ENCODE results near the gene TMBIM1.

Gene TMBIM1

DNA sequence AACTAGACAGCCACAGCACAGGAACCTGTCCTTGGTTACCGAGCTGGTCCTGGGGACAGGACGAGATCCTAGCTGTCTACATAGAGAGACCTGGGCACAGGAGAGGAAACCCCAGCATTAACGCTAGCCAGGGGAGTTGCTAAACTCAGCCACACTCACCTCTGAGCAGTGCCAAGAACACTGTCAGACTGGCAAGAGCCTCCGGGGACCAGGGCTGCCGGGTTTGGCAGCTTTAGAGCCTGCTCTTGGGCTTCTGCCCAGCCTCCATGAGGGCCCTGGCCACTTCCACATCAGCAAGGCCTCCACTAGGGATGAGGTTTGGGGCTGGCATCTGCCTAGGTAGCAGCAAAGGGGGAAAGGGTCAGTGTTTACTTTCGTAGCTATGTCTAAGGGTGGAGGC is 6.7 kb downstream of the TMBIM1 start:
- no peak overlapping the region for H3K4me2 ChIP-seq (ENCODE audit: low read length)
- peaks cover 35% of the 10 kb centered on the region for H3K79me2 ChIP-seq (ENCODE audit: control insufficient read depth, low read length)

DNA sequence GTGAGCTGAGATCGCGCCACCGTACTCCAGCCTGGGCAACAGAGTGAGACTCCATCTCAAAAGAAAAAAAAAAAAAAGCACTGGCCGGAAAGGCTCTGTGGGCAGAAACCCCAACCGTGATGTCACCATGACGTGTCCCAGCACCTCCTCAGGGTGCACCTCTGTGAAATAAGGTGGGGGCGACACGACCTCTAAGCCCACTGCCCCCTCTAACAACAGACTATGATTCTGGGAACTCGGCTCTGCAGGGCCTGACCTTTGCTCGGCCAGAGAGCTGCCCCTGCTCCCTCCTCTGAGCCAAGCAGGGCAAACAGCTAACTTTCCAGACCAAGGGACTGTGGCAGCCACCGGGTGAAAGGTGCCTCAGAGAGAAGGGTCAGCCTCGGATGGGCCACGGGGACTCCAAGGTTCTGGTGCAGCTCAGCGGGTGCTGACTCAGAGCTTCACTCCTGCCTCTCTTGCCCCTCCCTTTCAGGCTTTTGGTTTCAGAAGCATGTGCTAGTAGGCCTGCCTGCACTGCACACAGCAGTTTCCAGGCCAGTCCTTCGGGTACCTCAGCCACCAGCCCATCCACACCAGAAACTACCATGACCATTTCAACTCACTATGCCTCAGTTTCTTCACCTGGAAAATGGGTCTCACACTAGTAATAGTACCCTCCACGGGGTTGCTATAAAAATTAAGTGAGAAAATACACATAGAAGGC is 8.0 kb downstream of the TMBIM1 start:
- Histone ChIP-seq H3K79me2 (ENCODE audit: control insufficient read depth, low read length) (peaks cover 23% of the 10 kb centered on the region), H3K27ac (ENCODE audit: low read depth, low read length) (no peak overlapping the region), H3F3A (ENCODE audit: control insufficient read depth, insufficient read depth) (no peaks in the 10 kb centered on the region), H3K4me2 (ENCODE audit: low read length) (no peak overlapping the region), H3K4me3 (ENCODE audit: low read length) (no peak overlapping the region), H3K9me3 (ENCODE audit: control insufficient read depth, insufficient read depth, low read length) (no peaks in the 10 kb centered on the region), H4K20me1 (ENCODE audit: control insufficient read depth, insufficient read depth, low read depth, low read length) (no peaks in the 10 kb centered on the region), H3K36me3 (ENCODE audit: control insufficient read depth, low read length) (peaks cover 3% of the 10 kb centered on the region; the same call in 1 of the 2 replicates), H3K4me1 (ENCODE audit: control insufficient read depth, low read length) (peaks cover 24% of the 10 kb centered on the region), H3K9me2 (replicated peaks; ENCODE audit: control insufficient read depth, low read length) (no peaks in the 10 kb centered on the region), H3K27me3 (ENCODE audit: control insufficient read depth, low read length) (no peaks in the 10 kb centered on the region)
- TF ChIP-seq, protein P1, sequence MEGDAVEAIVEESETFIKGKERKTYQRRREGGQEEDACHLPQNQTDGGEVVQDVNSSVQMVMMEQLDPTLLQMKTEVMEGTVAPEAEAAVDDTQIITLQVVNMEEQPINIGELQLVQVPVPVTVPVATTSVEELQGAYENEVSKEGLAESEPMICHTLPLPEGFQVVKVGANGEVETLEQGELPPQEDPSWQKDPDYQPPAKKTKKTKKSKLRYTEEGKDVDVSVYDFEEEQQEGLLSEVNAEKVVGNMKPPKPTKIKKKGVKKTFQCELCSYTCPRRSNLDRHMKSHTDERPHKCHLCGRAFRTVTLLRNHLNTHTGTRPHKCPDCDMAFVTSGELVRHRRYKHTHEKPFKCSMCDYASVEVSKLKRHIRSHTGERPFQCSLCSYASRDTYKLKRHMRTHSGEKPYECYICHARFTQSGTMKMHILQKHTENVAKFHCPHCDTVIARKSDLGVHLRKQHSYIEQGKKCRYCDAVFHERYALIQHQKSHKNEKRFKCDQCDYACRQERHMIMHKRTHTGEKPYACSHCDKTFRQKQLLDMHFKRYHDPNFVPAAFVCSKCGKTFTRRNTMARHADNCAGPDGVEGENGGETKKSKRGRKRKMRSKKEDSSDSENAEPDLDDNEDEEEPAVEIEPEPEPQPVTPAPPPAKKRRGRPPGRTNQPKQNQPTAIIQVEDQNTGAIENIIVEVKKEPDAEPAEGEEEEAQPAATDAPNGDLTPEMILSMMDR (IDR thresholded peaks at IDR 0.05; ENCODE audit: low read depth, low read length, poor library complexity, severe bottlenecking) = no peak
- no peak for TF ChIP-seq EZH2phosphoT487 (IDR thresholded peaks at IDR 0.05; ENCODE audit: borderline replicate concordance, low read length)

More for the DNA sequence above, 6.7 kb downstream of the TMBIM1 start:
- Histone ChIP-seq H3K36me3 (ENCODE audit: control insufficient read depth, low read length) (no peaks in the 10 kb centered on the region), H3K27me3 (ENCODE audit: control insufficient read depth, low read length) (no peaks in the 10 kb centered on the region), H3K4me3 (ENCODE audit: low read length) (no peak overlapping the region), H3K27ac (ENCODE audit: low read depth, low read length) (no peak overlapping the region), H3K4me1 (ENCODE audit: control insufficient read depth, low read length) (peaks cover 35% of the 10 kb centered on the region), H3K9me2 (replicated peaks; ENCODE audit: control insufficient read depth, low read length) (no peaks in the 10 kb centered on the region), H3F3A (ENCODE audit: control insufficient read depth, insufficient read depth) (peaks cover 2% of the 10 kb centered on the region; the same call in 1 of the 2 replicates), H4K20me1 (ENCODE audit: control insufficient read depth, insufficient read depth, low read depth, low read length) (no peaks in the 10 kb centered on the region), H3K9me3 (ENCODE audit: control insufficient read depth, insufficient read depth, low read length) (no peaks in the 10 kb centered on the region)
- no peak for TF ChIP-seq EZH2phosphoT487 (IDR thresholded peaks at IDR 0.05; ENCODE audit: borderline replicate concordance, low read length)
- TF ChIP-seq, protein P1 (IDR thresholded peaks at IDR 0.05; ENCODE audit: low read depth, low read length, poor library complexity, severe bottlenecking) = no peak

DNA sequence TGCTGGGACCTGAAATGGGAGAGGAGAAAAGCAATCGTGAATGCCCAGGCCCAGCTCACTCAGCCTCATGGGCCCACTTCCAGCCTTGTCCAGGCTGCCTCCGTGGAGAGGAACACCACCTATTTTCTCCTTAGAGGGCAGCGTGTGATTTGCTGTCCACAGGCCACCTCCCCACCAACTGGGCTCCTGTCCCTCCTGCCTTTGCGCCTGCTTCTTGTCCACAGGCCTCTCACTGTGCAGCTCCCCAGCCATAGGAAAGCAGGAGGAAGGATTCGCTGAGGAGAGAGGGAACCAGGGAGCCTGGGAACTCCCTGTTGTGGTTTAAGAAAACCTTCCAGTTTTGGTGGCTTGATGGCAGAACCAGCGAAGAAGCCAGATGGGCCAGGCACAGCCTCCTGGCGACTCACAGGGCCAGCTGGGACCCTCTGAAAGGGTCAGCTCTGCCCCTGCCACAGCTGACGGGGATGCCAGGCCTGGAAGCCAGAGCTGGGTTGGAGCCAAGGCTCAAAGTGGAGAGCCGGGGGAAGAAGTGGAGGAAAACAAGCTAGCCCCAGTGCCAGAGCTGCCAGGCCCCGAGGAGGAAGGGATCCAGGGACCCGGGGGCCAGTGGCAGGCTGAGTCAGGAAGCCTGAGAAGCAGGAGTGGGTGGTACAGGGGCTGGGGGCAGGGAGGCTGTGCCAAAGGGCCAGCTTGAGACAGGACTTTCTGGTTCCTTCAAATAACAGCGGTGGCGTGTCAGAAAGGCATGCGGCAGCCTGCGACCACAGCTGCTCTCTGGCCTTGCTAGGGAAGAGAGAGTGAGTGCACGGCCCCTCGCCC is 9.9 kb downstream of the TMBIM1 start:
- Histone ChIP-seq H3K27ac (ENCODE audit: low read depth, low read length) (no peak overlapping the region), H4K20me1 (ENCODE audit: control insufficient read depth, insufficient read depth, low read depth, low read length) (no peaks in the 10 kb centered on the region), H3K36me3 (ENCODE audit: control insufficient read depth, low read length) (peaks cover 8% of the 10 kb centered on the region; the same call in 1 of the 2 replicates), H3K4me1 (ENCODE audit: control insufficient read depth, low read length) (peaks cover 17% of the 10 kb centered on the region), H3K27me3 (ENCODE audit: control insufficient read depth, low read length) (no peaks in the 10 kb centered on the region), H3K9me2 (replicated peaks; ENCODE audit: control insufficient read depth, low read length) (no peaks in the 10 kb centered on the region), H3K4me3 (ENCODE audit: low read length) (no peak overlapping the region), H3K9me3 (ENCODE audit: control insufficient read depth, insufficient read depth, low read length) (no peaks in the 10 kb centered on the region), H3F3A (ENCODE audit: control insufficient read depth, insufficient read depth) (no peaks in the 10 kb centered on the region), H3K4me2 (ENCODE audit: low read length) (no peak overlapping the region), H3K79me2 (ENCODE audit: control insufficient read depth, low read length) (peaks cover 20% of the 10 kb centered on the region)
- TF ChIP-seq, protein P1 (IDR thresholded peaks at IDR 0.05; ENCODE audit: low read depth, low read length, poor library complexity, severe bottlenecking) = no peak
- no peak for TF ChIP-seq EZH2phosphoT487 (IDR thresholded peaks at IDR 0.05; ENCODE audit: borderline replicate concordance, low read length)
